ENCODE results near the gene IGFBP6. TPM values are rescaled to one million over a fixed set of nuclear protein-coding genes. Genes with fewer than 3 reads are reported as not detected.

IGFBP6 gene
- total and polyA plus RNA-seq, 9 of the 15 experiments (the other 6 are each of a cell fraction or from before 2014, with no cell fraction given) = 0.15 to 1.4 (median 0.54) TPM

DNA sequence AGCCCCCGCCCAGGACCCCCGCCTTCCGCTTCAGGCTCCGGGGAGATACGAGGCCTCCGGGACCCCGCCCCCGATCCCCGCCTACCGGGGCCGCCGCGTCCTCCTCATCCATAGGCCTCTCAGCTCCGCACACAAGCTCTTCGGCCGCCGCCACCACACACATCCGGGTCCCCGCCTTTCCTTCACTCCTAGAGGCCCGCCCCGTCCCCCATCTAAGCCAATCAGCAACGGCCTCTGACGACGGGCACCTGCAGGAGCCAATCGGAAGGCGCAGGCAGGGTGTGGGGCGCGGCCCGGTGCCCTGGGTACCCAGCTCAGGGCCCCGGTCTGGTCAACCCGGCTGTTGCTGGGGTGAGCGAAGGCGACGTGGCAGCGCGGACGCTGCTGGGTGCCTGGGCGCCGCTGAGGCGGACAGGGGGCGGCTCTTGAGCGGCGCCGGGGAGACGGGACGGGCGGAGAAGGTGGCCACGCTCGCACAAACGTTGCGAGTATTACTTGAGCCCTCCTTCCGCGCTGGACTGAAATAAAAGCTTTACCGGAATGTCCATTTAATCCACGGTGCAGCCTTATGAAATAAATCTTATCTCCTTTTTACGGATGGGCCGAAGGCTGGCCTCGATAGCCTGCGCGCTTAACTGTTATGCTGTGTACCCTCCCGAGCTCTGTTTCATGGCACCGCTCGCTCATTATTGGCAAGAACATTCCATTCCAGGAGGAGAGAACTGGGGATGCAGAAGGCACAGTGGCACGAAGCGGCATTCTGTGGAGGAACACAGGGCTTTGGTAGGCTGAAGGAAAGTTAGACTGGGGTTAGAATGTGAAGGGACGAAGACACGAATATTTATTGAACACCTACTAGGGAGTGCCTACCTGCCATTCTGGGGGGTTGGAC, 18.0 kb upstream of the IGFBP6 start, which contains the start of gene SPRYD3 (continued):
- TF ChIP-seq, protein P1, sequence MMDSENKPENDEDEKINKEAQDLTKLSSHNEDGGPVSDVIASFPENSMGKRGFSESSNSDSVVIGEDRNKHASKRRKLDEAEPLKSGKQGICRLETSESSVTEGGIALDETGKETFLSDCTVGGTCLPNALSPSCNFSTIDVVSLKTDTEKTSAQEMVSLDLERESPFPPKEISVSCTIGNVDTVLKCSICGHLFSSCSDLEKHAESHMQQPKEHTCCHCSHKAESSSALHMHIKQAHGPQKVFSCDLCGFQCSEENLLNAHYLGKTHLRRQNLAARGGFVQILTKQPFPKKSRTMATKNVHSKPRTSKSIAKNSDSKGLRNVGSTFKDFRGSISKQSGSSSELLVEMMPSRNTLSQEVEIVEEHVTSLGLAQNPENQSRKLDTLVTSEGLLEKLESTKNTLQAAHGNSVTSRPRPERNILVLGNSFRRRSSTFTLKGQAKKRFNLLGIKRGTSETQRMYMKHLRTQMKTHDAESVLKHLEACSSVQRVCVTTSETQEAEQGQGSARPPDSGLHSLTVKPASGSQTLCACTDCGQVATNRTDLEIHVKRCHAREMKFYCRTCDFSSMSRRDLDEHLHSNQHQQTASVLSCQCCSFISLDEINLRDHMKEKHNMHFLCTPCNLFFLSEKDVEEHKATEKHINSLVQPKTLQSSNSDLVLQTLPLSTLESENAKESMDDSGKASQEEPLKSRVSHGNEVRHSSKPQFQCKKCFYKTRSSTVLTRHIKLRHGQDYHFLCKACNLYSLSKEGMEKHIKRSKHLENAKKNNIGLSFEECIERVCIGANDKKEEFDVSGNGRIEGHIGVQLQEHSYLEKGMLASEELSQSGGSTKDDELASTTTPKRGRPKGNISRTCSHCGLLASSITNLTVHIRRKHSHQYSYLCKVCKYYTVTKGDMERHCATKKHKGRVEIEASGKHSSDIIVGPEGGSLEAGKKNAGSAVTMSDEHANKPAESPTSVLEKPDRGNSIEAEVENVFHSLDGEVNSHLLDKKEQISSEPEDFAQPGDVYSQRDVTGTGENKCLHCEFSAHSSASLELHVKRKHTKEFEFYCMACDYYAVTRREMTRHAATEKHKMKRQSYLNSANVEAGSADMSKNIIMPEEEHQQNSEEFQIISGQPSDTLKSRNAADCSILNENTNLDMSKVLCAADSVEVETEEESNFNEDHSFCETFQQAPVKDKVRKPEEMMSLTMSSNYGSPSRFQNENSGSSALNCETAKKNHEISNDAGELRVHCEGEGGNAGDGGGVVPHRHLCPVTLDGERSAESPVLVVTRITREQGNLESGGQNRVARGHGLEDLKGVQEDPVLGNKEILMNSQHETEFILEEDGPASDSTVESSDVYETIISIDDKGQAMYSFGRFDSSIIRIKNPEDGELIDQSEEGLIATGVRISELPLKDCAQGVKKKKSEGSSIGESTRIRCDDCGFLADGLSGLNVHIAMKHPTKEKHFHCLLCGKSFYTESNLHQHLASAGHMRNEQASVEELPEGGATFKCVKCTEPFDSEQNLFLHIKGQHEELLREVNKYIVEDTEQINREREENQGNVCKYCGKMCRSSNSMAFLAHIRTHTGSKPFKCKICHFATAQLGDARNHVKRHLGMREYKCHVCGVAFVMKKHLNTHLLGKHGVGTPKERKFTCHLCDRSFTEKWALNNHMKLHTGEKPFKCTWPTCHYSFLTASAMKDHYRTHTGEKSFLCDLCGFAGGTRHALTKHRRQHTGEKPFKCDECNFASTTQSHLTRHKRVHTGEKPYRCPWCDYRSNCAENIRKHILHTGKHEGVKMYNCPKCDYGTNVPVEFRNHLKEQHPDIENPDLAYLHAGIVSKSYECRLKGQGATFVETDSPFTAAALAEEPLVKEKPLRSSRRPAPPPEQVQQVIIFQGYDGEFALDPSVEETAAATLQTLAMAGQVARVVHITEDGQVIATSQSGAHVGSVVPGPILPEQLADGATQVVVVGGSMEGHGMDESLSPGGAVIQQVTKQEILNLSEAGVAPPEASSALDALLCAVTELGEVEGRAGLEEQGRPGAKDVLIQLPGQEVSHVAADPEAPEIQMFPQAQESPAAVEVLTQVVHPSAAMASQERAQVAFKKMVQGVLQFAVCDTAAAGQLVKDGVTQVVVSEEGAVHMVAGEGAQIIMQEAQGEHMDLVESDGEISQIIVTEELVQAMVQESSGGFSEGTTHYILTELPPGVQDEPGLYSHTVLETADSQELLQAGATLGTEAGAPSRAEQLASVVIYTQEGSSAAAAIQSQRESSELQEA (IDR thresholded peaks at IDR 0.05; ENCODE audit: low read depth) = no peak
- no peak for TF ChIP-seq DDX20 (tag; IDR thresholded peaks at IDR 0.05; ENCODE audit: low read depth)
- TF ChIP-seq NR2C2 (CRISPR knock-in tag; IDR thresholded peaks at IDR 0.05) = no peak
- TF ChIP-seq NR2C2 (tag; IDR thresholded peaks at IDR 0.05) = peak; percentile 17; the same call in 1 of the 2 replicates
- peak; percentile 44 to 60 for TF ChIP-seq NRF1 (conservative IDR thresholded peaks at IDR 0.05 in 1 of 2, IDR thresholded peaks at IDR 0.05 in 1 of 2)
- TF ChIP-seq ZKSCAN3 (CRISPR knock-in tag; IDR thresholded peaks at IDR 0.05) = no peak
- TF ChIP-seq, protein P2, sequence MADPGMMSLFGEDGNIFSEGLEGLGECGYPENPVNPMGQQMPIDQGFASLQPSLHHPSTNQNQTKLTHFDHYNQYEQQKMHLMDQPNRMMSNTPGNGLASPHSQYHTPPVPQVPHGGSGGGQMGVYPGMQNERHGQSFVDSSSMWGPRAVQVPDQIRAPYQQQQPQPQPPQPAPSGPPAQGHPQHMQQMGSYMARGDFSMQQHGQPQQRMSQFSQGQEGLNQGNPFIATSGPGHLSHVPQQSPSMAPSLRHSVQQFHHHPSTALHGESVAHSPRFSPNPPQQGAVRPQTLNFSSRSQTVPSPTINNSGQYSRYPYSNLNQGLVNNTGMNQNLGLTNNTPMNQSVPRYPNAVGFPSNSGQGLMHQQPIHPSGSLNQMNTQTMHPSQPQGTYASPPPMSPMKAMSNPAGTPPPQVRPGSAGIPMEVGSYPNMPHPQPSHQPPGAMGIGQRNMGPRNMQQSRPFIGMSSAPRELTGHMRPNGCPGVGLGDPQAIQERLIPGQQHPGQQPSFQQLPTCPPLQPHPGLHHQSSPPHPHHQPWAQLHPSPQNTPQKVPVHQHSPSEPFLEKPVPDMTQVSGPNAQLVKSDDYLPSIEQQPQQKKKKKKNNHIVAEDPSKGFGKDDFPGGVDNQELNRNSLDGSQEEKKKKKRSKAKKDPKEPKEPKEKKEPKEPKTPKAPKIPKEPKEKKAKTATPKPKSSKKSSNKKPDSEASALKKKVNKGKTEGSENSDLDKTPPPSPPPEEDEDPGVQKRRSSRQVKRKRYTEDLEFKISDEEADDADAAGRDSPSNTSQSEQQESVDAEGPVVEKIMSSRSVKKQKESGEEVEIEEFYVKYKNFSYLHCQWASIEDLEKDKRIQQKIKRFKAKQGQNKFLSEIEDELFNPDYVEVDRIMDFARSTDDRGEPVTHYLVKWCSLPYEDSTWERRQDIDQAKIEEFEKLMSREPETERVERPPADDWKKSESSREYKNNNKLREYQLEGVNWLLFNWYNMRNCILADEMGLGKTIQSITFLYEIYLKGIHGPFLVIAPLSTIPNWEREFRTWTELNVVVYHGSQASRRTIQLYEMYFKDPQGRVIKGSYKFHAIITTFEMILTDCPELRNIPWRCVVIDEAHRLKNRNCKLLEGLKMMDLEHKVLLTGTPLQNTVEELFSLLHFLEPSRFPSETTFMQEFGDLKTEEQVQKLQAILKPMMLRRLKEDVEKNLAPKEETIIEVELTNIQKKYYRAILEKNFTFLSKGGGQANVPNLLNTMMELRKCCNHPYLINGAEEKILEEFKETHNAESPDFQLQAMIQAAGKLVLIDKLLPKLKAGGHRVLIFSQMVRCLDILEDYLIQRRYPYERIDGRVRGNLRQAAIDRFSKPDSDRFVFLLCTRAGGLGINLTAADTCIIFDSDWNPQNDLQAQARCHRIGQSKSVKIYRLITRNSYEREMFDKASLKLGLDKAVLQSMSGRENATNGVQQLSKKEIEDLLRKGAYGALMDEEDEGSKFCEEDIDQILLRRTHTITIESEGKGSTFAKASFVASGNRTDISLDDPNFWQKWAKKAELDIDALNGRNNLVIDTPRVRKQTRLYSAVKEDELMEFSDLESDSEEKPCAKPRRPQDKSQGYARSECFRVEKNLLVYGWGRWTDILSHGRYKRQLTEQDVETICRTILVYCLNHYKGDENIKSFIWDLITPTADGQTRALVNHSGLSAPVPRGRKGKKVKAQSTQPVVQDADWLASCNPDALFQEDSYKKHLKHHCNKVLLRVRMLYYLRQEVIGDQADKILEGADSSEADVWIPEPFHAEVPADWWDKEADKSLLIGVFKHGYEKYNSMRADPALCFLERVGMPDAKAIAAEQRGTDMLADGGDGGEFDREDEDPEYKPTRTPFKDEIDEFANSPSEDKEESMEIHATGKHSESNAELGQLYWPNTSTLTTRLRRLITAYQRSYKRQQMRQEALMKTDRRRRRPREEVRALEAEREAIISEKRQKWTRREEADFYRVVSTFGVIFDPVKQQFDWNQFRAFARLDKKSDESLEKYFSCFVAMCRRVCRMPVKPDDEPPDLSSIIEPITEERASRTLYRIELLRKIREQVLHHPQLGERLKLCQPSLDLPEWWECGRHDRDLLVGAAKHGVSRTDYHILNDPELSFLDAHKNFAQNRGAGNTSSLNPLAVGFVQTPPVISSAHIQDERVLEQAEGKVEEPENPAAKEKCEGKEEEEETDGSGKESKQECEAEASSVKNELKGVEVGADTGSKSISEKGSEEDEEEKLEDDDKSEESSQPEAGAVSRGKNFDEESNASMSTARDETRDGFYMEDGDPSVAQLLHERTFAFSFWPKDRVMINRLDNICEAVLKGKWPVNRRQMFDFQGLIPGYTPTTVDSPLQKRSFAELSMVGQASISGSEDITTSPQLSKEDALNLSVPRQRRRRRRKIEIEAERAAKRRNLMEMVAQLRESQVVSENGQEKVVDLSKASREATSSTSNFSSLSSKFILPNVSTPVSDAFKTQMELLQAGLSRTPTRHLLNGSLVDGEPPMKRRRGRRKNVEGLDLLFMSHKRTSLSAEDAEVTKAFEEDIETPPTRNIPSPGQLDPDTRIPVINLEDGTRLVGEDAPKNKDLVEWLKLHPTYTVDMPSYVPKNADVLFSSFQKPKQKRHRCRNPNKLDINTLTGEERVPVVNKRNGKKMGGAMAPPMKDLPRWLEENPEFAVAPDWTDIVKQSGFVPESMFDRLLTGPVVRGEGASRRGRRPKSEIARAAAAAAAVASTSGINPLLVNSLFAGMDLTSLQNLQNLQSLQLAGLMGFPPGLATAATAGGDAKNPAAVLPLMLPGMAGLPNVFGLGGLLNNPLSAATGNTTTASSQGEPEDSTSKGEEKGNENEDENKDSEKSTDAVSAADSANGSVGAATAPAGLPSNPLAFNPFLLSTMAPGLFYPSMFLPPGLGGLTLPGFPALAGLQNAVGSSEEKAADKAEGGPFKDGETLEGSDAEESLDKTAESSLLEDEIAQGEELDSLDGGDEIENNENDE (IDR thresholded peaks at IDR 0.05; ENCODE audit: low read depth, low read length) = no peak
